Sigmoid colon (tissue), 7 donors: ENCODE data around the gene PHYHIPL. TPM values are rescaled to one million over a fixed set of nuclear protein-coding genes. Genes with fewer than 3 reads are reported as not detected.

Source experiments
- DNase-seq: peaks from one replicate; pipeline ENCODE4 v3.0.0-alpha.2; 2019
- H3K27ac ChIP-seq, 4 donors: fragments of 200-600 bp; sonication (generic); one replicate each; pipeline ENCODE4 v1.5.1; 2016 to 2019; ENCODE audit warnings: mild to moderate bottlenecking in 1 of 4
- H3K27me3 ChIP-seq, 3 donors: fragments of 200-600 bp; sonication (generic); one replicate each; pipeline ENCODE4 v1.5.1; 2019; ENCODE audit warnings: mild to moderate bottlenecking in 1 of 3
- H3K36me3 ChIP-seq, 4 donors: fragments of 200-600 bp; sonication (generic); one replicate each; pipeline ENCODE4 v1.5.1; 2016 to 2019
- H3K4me1 ChIP-seq, 4 donors: fragments of 200-600 bp; sonication (generic); one replicate each; pipeline ENCODE4 v1.5.1; 2017 to 2019
- H3K4me3 ChIP-seq, 4 donors: fragments of 200-600 bp; sonication (generic); one replicate each; pipeline ENCODE4 v1.5.1; 2017 to 2019; ENCODE audit warnings: mild to moderate bottlenecking in 2 of 4, moderate library complexity in 1 of 4
- H3K9me3 ChIP-seq, 4 donors: fragments of 200-600 bp in 3 of 4; sonication (generic) in 3 of 4; one replicate each; pipeline versions ENCODE4 v1.5.1 to v1.6.1; 2013 to 2019
- EP300 ChIP-seq, 4 donors: sonication (generic); formaldehyde crosslinking; IDR thresholded peaks; one replicate each; pipeline ENCODE4 v1.6.1; 2017; ENCODE audit warnings: antibody characterized with exemption in 4 of 4
- POLR2A ChIP-seq, 2 donors: fragments of 450-650 bp; IDR thresholded peaks; one replicate each; pipeline ENCODE4 v1.6.1; 2016; ENCODE audit warnings: antibody characterized with exemption in 2 of 2, mild to moderate bottlenecking in 2 of 2, moderate library complexity in 2 of 2
- POLR2AphosphoS5 ChIP-seq, 4 donors: sonication (generic); formaldehyde crosslinking; IDR thresholded peaks; one replicate each; pipeline ENCODE4 v1.6.1; 2017; ENCODE audit warnings: antibody characterized with exemption in 4 of 4
- WGBS, 2 donors: extraction: QIAGEN DNeasy Blood & Tissue Kit; methylation state at CpG; one replicate each; pipeline ENCODE4 v1.1.7; 2013; 5-methylcytosine and 5-hydroxymethylcytosine counted together
- intact Hi-C: fragments of 100-400 bp; cut with DNase I; formaldehyde crosslinking; loops from one replicate; pipeline ENCODE4 v1.15.1; 2023
- polyA plus RNA-seq, 3 donors: library from polyadenylated mRNA; stranded (reverse); fragments of 200-250 nt; gene quantifications; one replicate each; pipeline ENCODE4 v1.2.3, GENCODE V29; 2013
- total RNA-seq, 4 donors: library from RNA; depleted of rRNA; stranded (reverse); fragments of >200 nt; gene quantifications; one replicate each; pipeline ENCODE4 v1.1.0, GENCODE V29; 2016
- TF ChIP-seq, protein P1 (sequence below), 4 experiments: fragments of 450-650 bp in 3 of 4; fragments of 200-600 bp in 1 of 4; IDR thresholded peaks; one replicate each; pipeline ENCODE4 v1.5.1; 2016 to 2019; ENCODE audit warnings: antibody characterized with exemption in 4 of 4, mild to moderate bottlenecking in 3 of 4, moderate library complexity in 2 of 4
- donor health status: healthy with polysubstance abuse.
- donor health status: Bipolar disorder and iron deficiency.
- donor health status: healthy.

Gene PHYHIPL
- total and polyA plus RNA-seq, 7 donors = 0.55 to 2.5 (median 0.75) TPM; not detected in 1

GRCh38 chr10:59143544-59143943 lies 32.9 kb upstream of the PHYHIPL start:
- WGBS, 2 donors = 75 to 87% methylated on average over 1 of the region's 1 CpG
- H3K36me3 ChIP-seq = no peaks in the 10 kb centered on the region
- no peaks in the 10 kb centered on the region for H3K4me1 ChIP-seq
- intact Hi-C loops = no loop called here
- TF ChIP-seq EP300 (IDR thresholded peaks at IDR 0.05) (no peak), POLR2AphosphoS5 (IDR thresholded peaks at IDR 0.05) (no peak), POLR2A (IDR thresholded peaks at IDR 0.05) (no peak)
- TF ChIP-seq, protein P1, sequence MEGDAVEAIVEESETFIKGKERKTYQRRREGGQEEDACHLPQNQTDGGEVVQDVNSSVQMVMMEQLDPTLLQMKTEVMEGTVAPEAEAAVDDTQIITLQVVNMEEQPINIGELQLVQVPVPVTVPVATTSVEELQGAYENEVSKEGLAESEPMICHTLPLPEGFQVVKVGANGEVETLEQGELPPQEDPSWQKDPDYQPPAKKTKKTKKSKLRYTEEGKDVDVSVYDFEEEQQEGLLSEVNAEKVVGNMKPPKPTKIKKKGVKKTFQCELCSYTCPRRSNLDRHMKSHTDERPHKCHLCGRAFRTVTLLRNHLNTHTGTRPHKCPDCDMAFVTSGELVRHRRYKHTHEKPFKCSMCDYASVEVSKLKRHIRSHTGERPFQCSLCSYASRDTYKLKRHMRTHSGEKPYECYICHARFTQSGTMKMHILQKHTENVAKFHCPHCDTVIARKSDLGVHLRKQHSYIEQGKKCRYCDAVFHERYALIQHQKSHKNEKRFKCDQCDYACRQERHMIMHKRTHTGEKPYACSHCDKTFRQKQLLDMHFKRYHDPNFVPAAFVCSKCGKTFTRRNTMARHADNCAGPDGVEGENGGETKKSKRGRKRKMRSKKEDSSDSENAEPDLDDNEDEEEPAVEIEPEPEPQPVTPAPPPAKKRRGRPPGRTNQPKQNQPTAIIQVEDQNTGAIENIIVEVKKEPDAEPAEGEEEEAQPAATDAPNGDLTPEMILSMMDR (IDR thresholded peaks at IDR 0.05) = no peak
- DNase-seq = no peak
- H3K27me3 ChIP-seq = no peaks in the 10 kb centered on the region
- no peak overlapping the region for H3K4me3 ChIP-seq
- no peaks in the 10 kb centered on the region for H3K9me3 ChIP-seq
- H3K27ac ChIP-seq = no peak overlapping the region

- intact Hi-C loops = no loop called here
- Histone ChIP-seq H3K9me3 (no peaks in the 10 kb centered on the region), H3K4me3 (no peak overlapping the region), H3K4me1 (no peaks in the 10 kb centered on the region), H3K27ac (no peak overlapping the region), H3K36me3 (no peaks in the 10 kb centered on the region), H3K27me3 (no peaks in the 10 kb centered on the region)
- DNase-seq = no peak
- WGBS, 2 donors = 17 to 60% methylated on average over 2 of the region's 2 CpGs
- no peak for TF ChIP-seq POLR2AphosphoS5 (IDR thresholded peaks at IDR 0.05)
- no peak for TF ChIP-seq POLR2A (IDR thresholded peaks at IDR 0.05)
- TF ChIP-seq EP300 (IDR thresholded peaks at IDR 0.05) = no peak
- TF ChIP-seq, protein P1 (IDR thresholded peaks at IDR 0.05) = no peak
Measured at GRCh38 chr10:59148701-59149100, 27.7 kb upstream of the PHYHIPL start.

DNA sequence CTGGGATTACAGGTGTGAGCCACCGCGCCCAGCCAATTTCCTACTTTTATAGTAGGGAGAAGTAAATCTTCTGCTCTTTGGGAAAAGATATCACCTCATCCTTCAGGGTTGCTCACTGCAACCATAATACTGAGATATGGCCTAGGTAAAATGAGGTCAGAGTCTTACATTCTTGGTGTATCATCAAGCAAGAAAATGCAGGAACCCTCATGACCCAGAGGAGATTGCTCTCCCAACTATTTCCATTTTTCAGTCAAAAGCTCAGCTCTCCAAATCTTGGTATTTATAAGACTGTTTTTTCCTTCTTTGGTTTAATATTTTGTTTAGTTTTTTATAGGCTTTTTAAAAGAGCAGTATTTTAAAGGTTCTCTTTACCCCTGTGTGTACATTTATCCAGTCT lies 20.9 kb upstream of the PHYHIPL start:
- no peak for DNase-seq
- 95 to 100% methylated on average over 2 of the region's 2 CpGs for WGBS, 2 donors
- no peak overlapping the region for H3K27ac ChIP-seq
- no peak overlapping the region for H3K4me3 ChIP-seq
- H3K27me3 ChIP-seq = no peaks in the 10 kb centered on the region
- no peaks in the 10 kb centered on the region for H3K4me1 ChIP-seq
- no peaks in the 10 kb centered on the region for H3K9me3 ChIP-seq
- H3K36me3 ChIP-seq = no peaks in the 10 kb centered on the region
- TF ChIP-seq, protein P1 (IDR thresholded peaks at IDR 0.05) = no peak
- no peak for TF ChIP-seq POLR2AphosphoS5 (IDR thresholded peaks at IDR 0.05)
- no peak for TF ChIP-seq EP300 (IDR thresholded peaks at IDR 0.05)
- TF ChIP-seq POLR2A (IDR thresholded peaks at IDR 0.05) = no peak
- intact Hi-C loops = no loop called here

- no peak overlapping the region for H3K27ac ChIP-seq
- H3K9me3 ChIP-seq = no peaks in the 10 kb centered on the region
- H3K4me3 ChIP-seq = no peak overlapping the region
- no peak for DNase-seq
- no peaks in the 10 kb centered on the region for H3K4me1 ChIP-seq
- H3K36me3 ChIP-seq = no peaks in the 10 kb centered on the region
- WGBS, 2 donors = 96% methylated on average over 2 of the region's 2 CpGs
- TF ChIP-seq EP300 (IDR thresholded peaks at IDR 0.05) = no peak
- TF ChIP-seq POLR2A (IDR thresholded peaks at IDR 0.05) = no peak
- no peaks in the 10 kb centered on the region for H3K27me3 ChIP-seq
- intact Hi-C loops = no loop called here
Measured at GRCh38 chr10:59167512-59167911, 8.9 kb upstream of the PHYHIPL start.

DNA sequence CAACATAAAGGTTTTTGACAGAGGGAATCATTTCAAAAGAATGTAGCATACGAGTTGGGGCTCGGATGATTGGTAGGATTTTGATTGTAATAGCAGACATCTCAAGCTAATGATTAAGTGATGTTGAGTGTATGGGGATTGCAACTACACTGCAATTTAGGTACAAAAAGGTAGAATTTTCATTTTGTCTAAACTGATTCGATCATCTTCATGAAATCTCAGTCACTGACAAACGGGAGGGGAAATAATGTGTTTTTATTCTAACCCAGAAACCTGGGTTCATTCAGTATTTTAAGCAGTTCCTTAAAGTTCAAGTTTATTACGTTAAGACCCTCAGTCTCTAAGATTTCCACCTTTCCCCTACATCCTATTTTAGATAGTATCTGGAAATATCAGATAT lies 3.9 kb upstream of the PHYHIPL start:
- peaks cover 6 to 23% (median 18%) of the 10 kb centered on the region in 3 donors for H3K27me3 ChIP-seq
- WGBS, 2 donors = 88 to 91% methylated on average over 5 of the region's 5 CpGs
- no peaks in the 10 kb centered on the region for H3K9me3 ChIP-seq
- H3K36me3 ChIP-seq = no peaks in the 10 kb centered on the region
- H3K4me1 ChIP-seq = peaks cover 0 to 19% (median 18%) of the 10 kb centered on the region in 4 donors
- no peak overlapping the region for H3K4me3 ChIP-seq
- H3K27ac ChIP-seq = no peak overlapping the region
- no peak for DNase-seq
- TF ChIP-seq, protein P1 (IDR thresholded peaks at IDR 0.05) = no peak
- TF ChIP-seq EP300 (IDR thresholded peaks at IDR 0.05) (no peak), POLR2A (IDR thresholded peaks at IDR 0.05) (no peak), POLR2AphosphoS5 (IDR thresholded peaks at IDR 0.05) (no peak)
- intact Hi-C loops = no loop called here
